AML-193 (cell line): ENCODE measurements around the gene TCP11X2.
"Not testable (repeated sequence)": the region's sequence is repeated elsewhere in the genome, so short reads cannot be mapped to it uniquely, and the experiment has no call there.

Source experiments
- DNase-seq, 2 experiments: peaks; one replicate each; lab custom pipeline; 2025; lab: John Stamatoyannopoulos, UW

TCP11X2 gene

GRCh38 chrX:102471762-102472220 is at the start of gene TCP11X2:
TCP11X2 (minus strand) TSS chrX:102471812.
- DNase-seq, result not testable (repeated sequence)

GRCh38 chrX:102517326-102517725 is 45.7 kb upstream of the TCP11X2 start:
- DNase-seq, result peak in 1 of 2 experiments; percentile 0

- no peak for DNase-seq
Measured at GRCh38 chrX:102515975-102516941, 44.6 kb upstream of the TCP11X2 start, which contains the start of gene TMSB15A. TMSB15A (minus strand) TSS chrX:102516739.

- no peak for DNase-seq
Measured at GRCh38 chrX:102514536-102514935, 42.9 kb upstream of the TCP11X2 start.

GRCh38 chrX:102498732-102499131 is 27.1 kb upstream of the TCP11X2 start:
- DNase-seq, result no peak

- no peak for DNase-seq
Measured at GRCh38 chrX:102491766-102492165, 20.2 kb upstream of the TCP11X2 start.

- not testable (repeated sequence) for DNase-seq
Measured at GRCh38 chrX:102478765-102479164, 7.2 kb upstream of the TCP11X2 start.

GRCh38 chrX:102470215-102470614 is 1.4 kb downstream of the TCP11X2 start:
- not testable (repeated sequence) for DNase-seq

GRCh38 chrX:102458615-102459014 is 13.0 kb downstream of the TCP11X2 start:
- DNase-seq, result not testable (repeated sequence)

- not testable (repeated sequence) for DNase-seq
Measured at GRCh38 chrX:102439908-102440307, 31.7 kb downstream of the TCP11X2 start, which contains the start of gene NXF2B. NXF2B (minus strand) TSS chrX:102440008; CDS start chrX:102380036, 59,972 bp downstream.

- DNase-seq, result not testable (repeated sequence)
Measured at GRCh38 chrX:102414493-102414892, 57.1 kb downstream of the TCP11X2 start.
